ENCODE data around the gene SLC16A3. TPM values are rescaled to one million over a fixed set of nuclear protein-coding genes. Genes with fewer than 3 reads are reported as not detected.

Gene SLC16A3
- total RNA-seq, 1 donor from 2014 or later, result 21.1 TPM

GRCh38 chr17:82200743-82201497, 27.9 kb upstream of the SLC16A3 start:
- H3K4me3 ChIP-seq, result no peak overlapping the region
- no peaks in the 10 kb centered on the region for H3K27me3 ChIP-seq
- H3K27ac ChIP-seq, result no peak overlapping the region
- no peak for DNase-seq (ENCODE audit: extremely low spot score in 2 of 2)
- no peak for TF ChIP-seq CTCF (IDR thresholded peaks at IDR 0.05)
- no peak for TF ChIP-seq POLR2A (IDR thresholded peaks at IDR 0.05)
- no peak for TF ChIP-seq POLR2AphosphoS5 (IDR thresholded peaks at IDR 0.05; ENCODE audit: insufficient read depth in 1 of 2, low read depth in 1 of 2)
- H3K9me3 ChIP-seq, result no peaks in the 10 kb centered on the region
- H3K4me1 ChIP-seq, result peaks cover 13% of the 10 kb centered on the region
- H3K36me3 ChIP-seq, result peaks cover 0 to 6% of the 10 kb centered on the region in 2 donors
- intact Hi-C loops (cut with DNase I), result loop anchor here (10.0 kb wide), 1 partner anchor 124 kb away; no protein-coding TSS in a partner anchor

- no peaks in the 10 kb centered on the region for H3K9me3 ChIP-seq
- TF ChIP-seq POLR2A (IDR thresholded peaks at IDR 0.05) (no peak), CTCF (IDR thresholded peaks at IDR 0.05) (no peak), POLR2AphosphoS5 (IDR thresholded peaks at IDR 0.05; ENCODE audit: insufficient read depth in 1 of 2, low read depth in 1 of 2) (no peak)
- DNase-seq (ENCODE audit: extremely low spot score in 2 of 2), result no peak
- intact Hi-C loops (cut with DNase I), result loop anchor here (10.0 kb wide), 1 partner anchor 123 kb away; no protein-coding TSS in a partner anchor
- H3K4me3 ChIP-seq, result no peak overlapping the region
- H3K36me3 ChIP-seq, result peaks cover 0 to 6% of the 10 kb centered on the region in 2 donors
- no peaks in the 10 kb centered on the region for H3K27me3 ChIP-seq
- peaks cover 19% of the 10 kb centered on the region for H3K4me1 ChIP-seq
- no peak overlapping the region for H3K27ac ChIP-seq
Measured at GRCh38 chr17:82201498-82201910, 27.3 kb upstream of the SLC16A3 start.

- intact Hi-C loops (cut with DNase I), result loop anchor here (10.0 kb wide), 1 partner anchor 122 kb away; no protein-coding TSS in a partner anchor
- Histone ChIP-seq H3K9me3 (no peaks in the 10 kb centered on the region), H3K36me3 (peaks cover 0 to 6% of the 10 kb centered on the region in 2 donors), H3K27me3 (no peaks in the 10 kb centered on the region), H3K4me3 (no peak overlapping the region), H3K4me1 (peaks cover 21% of the 10 kb centered on the region), H3K27ac (no peak overlapping the region)
- no peak for TF ChIP-seq CTCF (IDR thresholded peaks at IDR 0.05)
- no peak for TF ChIP-seq POLR2AphosphoS5 (IDR thresholded peaks at IDR 0.05; ENCODE audit: insufficient read depth in 1 of 2, low read depth in 1 of 2)
- TF ChIP-seq POLR2A (IDR thresholded peaks at IDR 0.05), result no peak
- DNase-seq (ENCODE audit: extremely low spot score in 2 of 2), result no peak
Measured at GRCh38 chr17:82202981-82203380, 25.9 kb upstream of the SLC16A3 start.

GRCh38 chr17:82203920-82204319, 24.9 kb upstream of the SLC16A3 start:
- Histone ChIP-seq H3K4me1 (peaks cover 21% of the 10 kb centered on the region), H3K4me3 (no peak overlapping the region), H3K9me3 (no peaks in the 10 kb centered on the region), H3K36me3 (peaks cover 0 to 6% of the 10 kb centered on the region in 2 donors), H3K27me3 (no peaks in the 10 kb centered on the region), H3K27ac (no peak overlapping the region)
- TF ChIP-seq POLR2A (IDR thresholded peaks at IDR 0.05) (no peak), CTCF (IDR thresholded peaks at IDR 0.05) (no peak), POLR2AphosphoS5 (IDR thresholded peaks at IDR 0.05; ENCODE audit: insufficient read depth in 1 of 2, low read depth in 1 of 2) (no peak)
- DNase-seq (ENCODE audit: extremely low spot score in 2 of 2), result no peak
- intact Hi-C loops (cut with DNase I), result loop anchor here (10.0 kb wide), 1 partner anchor 121 kb away; no protein-coding TSS in a partner anchor

All from vagina (tissue), 2 donors.